SU-DHL-6 (cell line): ENCODE measurements around the gene VSTM4.

Source experiments
- H2AFZ ChIP-seq: fragments of 200-600 bp; sonication (generic); 2 replicates; pipeline ENCODE4 v1.6.1; 2014; ENCODE audit warnings: low read depth, mild to moderate bottlenecking, moderate library complexity, mixed read lengths, antibody characterized with exemption, low read length; ENCODE audit not compliant: severe bottlenecking
- H3F3A ChIP-seq: fragments of 200-600 bp; shearing (Covaris generic); 2 replicates; pipeline ENCODE4 v1.6.0; 2016; ENCODE audit warnings: antibody characterized with exemption, mild to moderate bottlenecking; ENCODE audit not compliant: insufficient read depth
- H3K27ac ChIP-seq: fragments of 200-600 bp; sonication (generic); 2 replicates; pipeline ENCODE4 v1.5.1; 2016; ENCODE audit warnings: low read depth, mild to moderate bottlenecking, low read length, moderate library complexity, mixed read lengths
- H3K27me3 ChIP-seq: fragments of 200-600 bp; sonication (generic), shearing (Covaris generic); 2 replicates; pipeline ENCODE4 v1.6.0; 2014; ENCODE audit warnings: mild to moderate bottlenecking, low read length
- H3K36me3 ChIP-seq: fragments of 200-600 bp; sonication (generic); 2 replicates; pipeline ENCODE4 v1.6.1; 2014; ENCODE audit warnings: mild to moderate bottlenecking, low read length, mixed read lengths
- H3K4me2 ChIP-seq: fragments of 300-600, 200-600 bp; shearing (Covaris generic), sonication (generic); 2 replicates; pipeline ENCODE4 v1.6.0; 2014; ENCODE audit warnings: low read length, low read depth, mild to moderate bottlenecking; ENCODE audit not compliant: poor library complexity, severe bottlenecking
- H3K4me3 ChIP-seq: fragments of 200-600 bp; sonication (generic); 2 replicates; pipeline ENCODE4 v1.5.1; 2014; ENCODE audit warnings: antibody characterized with exemption, low read length, mild to moderate bottlenecking, mixed read lengths; ENCODE audit not compliant: insufficient read depth, poor library complexity, severe bottlenecking
- H3K79me2 ChIP-seq: fragments of 200-600 bp; sonication (generic); 2 replicates; pipeline ENCODE4 v1.6.1; 2014; ENCODE audit warnings: mild to moderate bottlenecking, low read length, moderate library complexity; ENCODE audit not compliant: insufficient read depth
- H3K9ac ChIP-seq: fragments of 200-600 bp; sonication (generic); 2 replicates; pipeline ENCODE4 v1.7.0; 2014; ENCODE audit warnings: mild to moderate bottlenecking, low read length
- H3K9me2 ChIP-seq: fragments of 200-600 bp; sonication (generic); replicated peaks from 2 replicates; pipeline ENCODE4 v1.6.1; 2014; ENCODE audit warnings: low read length; ENCODE audit not compliant: insufficient read depth
- H3K9me3 ChIP-seq: fragments of 200-600 bp; sonication (generic); 2 replicates; pipeline ENCODE4 v1.6.1; 2014; ENCODE audit warnings: low read length, mixed read lengths; ENCODE audit not compliant: insufficient read depth
- H4K20me1 ChIP-seq: fragments of 200-600 bp; sonication (generic); 2 replicates; pipeline ENCODE4 v1.6.1; 2014; ENCODE audit warnings: low read depth, mild to moderate bottlenecking, antibody characterized with exemption, low read length, moderate library complexity, mixed read lengths
- CTCF ChIP-seq: fragments of 200-600 bp; sonication (generic); IDR thresholded peaks from one replicate; pipeline ENCODE4 v1.5.1; 2017; ENCODE audit warnings: antibody characterized with exemption, mild to moderate bottlenecking, low read length, moderate library complexity; ENCODE audit not compliant: insufficient read depth, poor library complexity, severe bottlenecking
- EZH2phosphoT487 ChIP-seq: fragments of 200-600 bp; sonication (generic), shearing (Covaris generic); conservative IDR thresholded peaks from 2 replicates; pipeline ENCODE4 v1.6.1; 2018; ENCODE audit warnings: mild to moderate bottlenecking, antibody characterized with exemption, low read length, moderate library complexity, mixed read lengths

Gene VSTM4

GRCh38 chr10:49160814-49161213, 45.5 kb upstream of the VSTM4 start:
- no peak overlapping the region for H3K9ac ChIP-seq
- no peak overlapping the region for H3K27ac ChIP-seq
- no peaks in the 10 kb centered on the region for H3K36me3 ChIP-seq
- H2AFZ ChIP-seq = no peak overlapping the region
- H3F3A ChIP-seq = no peaks in the 10 kb centered on the region
- no peak for TF ChIP-seq EZH2phosphoT487
- no peak for TF ChIP-seq CTCF
- no peaks in the 10 kb centered on the region for H3K9me3 ChIP-seq
- no peaks in the 10 kb centered on the region for H3K9me2 ChIP-seq
- no peak overlapping the region for H3K4me3 ChIP-seq
- no peaks in the 10 kb centered on the region for H4K20me1 ChIP-seq
- H3K4me2 ChIP-seq = no peak overlapping the region
- no peaks in the 10 kb centered on the region for H3K27me3 ChIP-seq
- no peaks in the 10 kb centered on the region for H3K79me2 ChIP-seq

DNA sequence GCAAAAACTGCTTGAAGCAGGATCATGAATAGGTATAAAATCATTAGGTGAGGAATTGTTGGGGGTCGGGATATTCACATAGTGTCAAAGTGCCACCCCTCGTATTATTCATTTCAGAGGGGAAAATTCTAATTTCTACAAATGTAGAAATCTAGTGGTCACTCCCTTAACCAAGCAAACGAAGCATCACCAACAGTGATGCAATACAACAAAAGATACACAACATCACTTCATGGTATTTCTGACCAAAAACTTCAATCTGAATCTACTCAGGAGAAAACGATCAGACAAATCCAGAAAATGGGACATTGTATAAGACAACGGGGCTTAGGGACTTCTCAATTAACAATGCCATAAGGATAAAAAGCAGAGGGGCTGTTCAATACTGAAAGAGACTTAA, 44.8 kb upstream of the VSTM4 start:
- no peak overlapping the region for H3K4me2 ChIP-seq
- no peaks in the 10 kb centered on the region for H3K36me3 ChIP-seq
- H3K9me2 ChIP-seq = no peaks in the 10 kb centered on the region
- H2AFZ ChIP-seq = no peak overlapping the region
- H3K9ac ChIP-seq = no peak overlapping the region
- no peaks in the 10 kb centered on the region for H3F3A ChIP-seq
- no peaks in the 10 kb centered on the region for H3K9me3 ChIP-seq
- H3K27me3 ChIP-seq = no peaks in the 10 kb centered on the region
- no peak overlapping the region for H3K27ac ChIP-seq
- no peak overlapping the region for H3K4me3 ChIP-seq
- no peak for TF ChIP-seq CTCF
- no peak for TF ChIP-seq EZH2phosphoT487
- no peaks in the 10 kb centered on the region for H3K79me2 ChIP-seq
- no peaks in the 10 kb centered on the region for H4K20me1 ChIP-seq

DNA sequence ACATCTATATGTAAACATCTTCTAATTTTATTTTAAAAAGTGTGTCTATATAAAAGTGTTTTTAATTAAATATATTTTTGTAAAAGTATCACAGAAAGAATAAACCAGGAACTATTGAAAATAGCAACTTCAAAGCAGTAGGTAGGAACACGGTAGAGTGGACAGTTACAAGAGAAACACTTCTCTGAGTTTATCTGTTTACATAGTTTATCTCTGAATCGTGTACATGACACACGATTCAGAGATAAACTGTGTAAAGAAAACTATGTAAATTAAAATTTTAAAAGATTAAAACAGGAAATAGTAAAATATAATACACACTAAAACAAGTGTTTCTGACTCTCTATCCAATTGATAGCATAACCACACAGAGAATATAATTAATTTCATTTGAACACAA, 43.6 kb upstream of the VSTM4 start:
- no peak overlapping the region for H3K27ac ChIP-seq
- H4K20me1 ChIP-seq = no peaks in the 10 kb centered on the region
- no peaks in the 10 kb centered on the region for H3K36me3 ChIP-seq
- H3K9ac ChIP-seq = no peak overlapping the region
- H3F3A ChIP-seq = no peaks in the 10 kb centered on the region
- no peak overlapping the region for H3K4me2 ChIP-seq
- no peaks in the 10 kb centered on the region for H3K27me3 ChIP-seq
- no peaks in the 10 kb centered on the region for H3K9me2 ChIP-seq
- H3K9me3 ChIP-seq = no peaks in the 10 kb centered on the region
- no peak overlapping the region for H3K4me3 ChIP-seq
- no peaks in the 10 kb centered on the region for H3K79me2 ChIP-seq
- TF ChIP-seq EZH2phosphoT487 (no peak), CTCF (no peak)
- H2AFZ ChIP-seq = no peak overlapping the region

DNA sequence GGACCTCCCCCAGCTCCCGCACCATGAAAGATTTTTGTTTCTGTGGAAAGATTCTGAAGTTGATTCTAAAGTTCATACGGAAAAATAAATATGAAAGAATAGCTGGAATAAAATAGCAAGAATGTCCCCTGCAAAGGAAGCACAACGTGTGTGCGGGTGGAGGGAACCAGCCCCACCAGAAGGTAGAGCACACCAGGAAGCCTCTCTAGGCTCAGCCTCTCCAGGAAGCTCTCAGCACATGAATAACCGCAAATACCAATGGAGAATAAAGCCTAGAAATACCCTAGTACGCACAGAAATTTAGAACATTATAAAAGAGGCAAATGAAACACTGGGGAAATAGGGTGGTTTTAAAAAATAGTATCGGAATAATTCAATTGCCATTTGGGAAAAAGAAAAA, 43.1 kb upstream of the VSTM4 start:
- H3K4me3 ChIP-seq = no peak overlapping the region
- H3F3A ChIP-seq = no peaks in the 10 kb centered on the region
- no peaks in the 10 kb centered on the region for H3K9me3 ChIP-seq
- no peak overlapping the region for H2AFZ ChIP-seq
- no peaks in the 10 kb centered on the region for H3K36me3 ChIP-seq
- H3K9ac ChIP-seq = no peak overlapping the region
- H3K4me2 ChIP-seq = no peak overlapping the region
- TF ChIP-seq EZH2phosphoT487 = no peak
- TF ChIP-seq CTCF = no peak
- H4K20me1 ChIP-seq = no peaks in the 10 kb centered on the region
- no peak overlapping the region for H3K27ac ChIP-seq
- H3K79me2 ChIP-seq = no peaks in the 10 kb centered on the region
- no peaks in the 10 kb centered on the region for H3K9me2 ChIP-seq
- H3K27me3 ChIP-seq = no peaks in the 10 kb centered on the region
